ENCODE results near the gene SYTL2.
"Not testable (repeated sequence)": the region's sequence is repeated elsewhere in the genome, so short reads cannot be mapped to it uniquely, and the experiment has no call there.

SYTL2 gene

DNA sequence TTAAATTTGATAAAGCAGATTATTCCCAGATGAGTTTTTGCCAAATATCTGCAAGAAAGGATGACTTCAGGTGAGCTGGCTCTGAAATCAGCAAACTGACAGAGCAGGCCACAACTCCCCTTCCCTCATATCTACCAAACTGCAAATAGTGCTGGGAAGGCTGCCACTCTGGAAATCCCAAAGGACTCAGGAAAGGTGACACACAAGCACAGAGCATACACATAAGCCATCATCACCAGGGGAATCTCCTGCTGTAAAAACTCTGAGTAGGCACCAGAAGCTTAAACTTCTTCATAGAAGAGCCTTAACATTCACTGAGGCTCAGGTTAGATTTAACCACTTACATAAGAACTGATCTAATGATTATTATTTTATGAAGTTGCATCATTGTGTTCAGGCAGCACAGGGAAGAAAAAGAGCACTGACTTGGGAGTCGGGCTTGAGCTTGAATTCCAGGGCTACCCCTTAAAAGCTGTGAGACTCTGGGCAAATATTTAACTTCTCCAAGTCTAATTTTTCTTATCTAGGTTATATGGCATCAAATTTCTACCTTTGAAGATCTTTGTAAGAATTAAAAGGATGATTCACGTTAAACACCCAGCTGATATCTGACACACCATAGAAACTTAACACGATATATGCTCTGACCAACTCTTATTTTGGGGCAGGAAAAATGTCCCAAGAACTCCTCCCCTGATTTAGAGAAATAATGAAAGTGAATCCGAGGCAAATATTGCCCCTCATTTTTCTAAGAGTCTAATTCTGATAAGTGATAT, 15.0 kb downstream of the SYTL2 start:
- no peak for DNase-seq (ENCODE audit: low spot score)

- DNase-seq (ENCODE audit: low spot score): no peak
Measured at GRCh38 chr11:85791409-85791990, 19.4 kb downstream of the SYTL2 start.

DNA sequence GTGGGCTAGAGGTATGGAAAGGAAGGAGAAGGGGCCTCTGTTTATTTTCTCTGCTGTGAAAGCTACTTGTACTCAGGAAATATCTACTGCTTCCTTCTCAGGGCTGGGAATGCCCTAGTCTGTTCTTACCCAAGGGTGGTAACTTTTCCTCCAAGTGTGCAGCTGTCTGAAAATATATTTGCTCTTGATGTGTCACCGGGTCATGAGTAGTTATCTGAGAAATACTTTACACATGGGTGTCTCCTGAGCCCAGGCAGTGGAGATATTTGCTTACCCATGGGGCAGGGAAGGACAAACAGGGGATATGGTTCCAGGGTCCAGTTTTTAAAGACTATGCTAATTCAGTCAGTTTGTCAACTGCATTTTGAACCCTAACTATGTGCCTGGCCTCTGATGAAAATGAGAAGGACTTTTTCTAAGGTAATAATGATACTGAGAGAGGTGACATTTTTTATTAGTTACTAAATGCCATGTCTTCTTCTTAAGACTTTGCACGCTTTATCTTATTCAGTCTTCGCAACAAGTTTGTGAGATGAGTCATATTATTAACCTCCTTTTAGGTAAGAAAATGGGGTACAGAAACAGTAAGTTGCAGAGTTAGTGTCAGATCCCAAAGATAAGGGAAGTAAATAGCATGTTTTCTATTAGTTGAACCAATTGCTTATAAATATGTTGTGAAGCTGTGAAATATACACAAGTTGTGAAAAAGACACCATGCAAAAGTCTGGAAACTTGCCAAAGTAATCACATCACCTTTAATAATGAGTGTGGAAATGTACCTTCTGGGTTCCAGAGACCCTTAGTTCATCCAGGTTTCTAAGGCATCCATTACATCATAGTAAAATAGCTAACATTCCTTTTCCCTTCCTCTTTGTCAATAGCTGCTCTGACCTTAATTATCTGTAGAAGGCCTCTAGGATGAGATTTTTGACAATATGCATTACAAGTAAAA, 22.9 kb downstream of the SYTL2 start:
- no peak for DNase-seq (ENCODE audit: low spot score)

- no peak for DNase-seq (ENCODE audit: low spot score)
Measured at GRCh38 chr11:85787168-85787567, 23.8 kb downstream of the SYTL2 start.

DNA sequence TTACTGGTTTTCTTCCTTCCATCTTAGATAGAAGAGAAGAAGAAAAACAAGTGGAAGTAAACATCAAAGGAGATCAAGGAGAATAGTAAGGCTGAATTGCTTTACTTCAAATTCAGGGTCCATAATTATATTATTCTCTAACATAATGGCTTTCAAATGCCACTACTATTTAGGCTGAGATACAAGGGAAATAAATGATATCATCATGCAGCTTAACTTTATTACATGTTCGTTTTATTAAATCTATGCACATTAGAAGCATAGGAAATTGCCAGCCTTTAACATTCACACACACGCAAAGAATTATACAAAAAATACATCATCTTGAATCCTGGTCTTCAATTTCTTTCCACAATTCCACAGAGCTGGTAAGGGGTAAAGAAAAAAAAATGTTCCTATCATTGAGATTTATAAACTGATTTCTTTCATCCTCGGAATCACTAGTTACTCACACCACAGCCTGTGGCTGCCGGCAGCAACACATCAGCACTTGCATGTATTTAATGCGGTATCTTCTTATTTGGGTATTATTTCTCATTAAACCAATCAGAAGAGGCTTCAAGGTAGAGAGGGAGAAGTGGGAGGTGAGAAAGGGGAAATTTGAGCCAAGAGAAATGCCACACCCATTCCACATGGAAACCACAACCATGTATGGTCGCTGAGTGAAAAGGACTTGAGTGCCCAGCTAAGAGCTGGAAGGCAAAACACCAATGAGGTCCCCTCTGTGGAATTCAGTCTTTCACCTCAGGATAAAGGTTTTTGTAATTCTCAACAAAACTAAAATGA, 26.3 kb downstream of the SYTL2 start:
- DNase-seq (ENCODE audit: low spot score): no peak

- no peak for DNase-seq (ENCODE audit: low spot score)
Measured at GRCh38 chr11:85783758-85784157, 27.2 kb downstream of the SYTL2 start.

DNA sequence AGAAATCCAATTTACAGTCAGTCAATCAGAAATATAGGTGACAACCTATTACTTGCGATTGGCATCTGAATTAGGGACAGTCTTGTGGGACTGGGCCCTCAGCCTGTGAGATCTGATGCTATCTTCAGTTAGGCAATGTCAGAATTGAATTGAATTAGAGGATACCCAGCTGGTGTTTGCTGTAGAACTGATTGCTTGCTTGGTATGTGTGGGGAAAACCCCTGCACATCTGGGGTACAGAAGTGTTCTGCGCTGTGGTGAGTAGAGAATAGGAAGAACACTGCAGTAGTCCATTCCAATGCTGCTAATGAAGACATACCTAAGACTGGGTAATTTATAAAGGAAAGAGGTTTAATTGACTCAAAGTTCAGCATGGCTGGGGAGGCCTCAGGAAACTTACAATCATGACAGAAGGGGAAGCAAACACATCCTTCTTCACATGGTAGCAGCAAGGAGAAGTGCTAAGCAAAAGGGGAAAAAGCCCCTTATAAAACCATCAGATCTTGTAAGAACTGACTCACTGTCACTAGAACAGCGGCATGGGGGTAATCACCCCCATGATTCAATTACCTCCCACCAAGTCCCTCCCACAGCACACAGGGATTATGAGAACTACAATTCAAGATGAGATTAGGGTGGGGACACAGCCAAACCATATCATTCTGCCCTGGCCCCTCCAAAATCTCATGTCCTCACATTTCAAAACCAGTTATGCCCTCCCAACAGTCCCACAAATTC, 30.0 kb downstream of the SYTL2 start:
- DNase-seq (ENCODE audit: low spot score): not testable (repeated sequence)

- DNase-seq (ENCODE audit: low spot score): no peak
Measured at GRCh38 chr11:85779956-85780640, 30.8 kb downstream of the SYTL2 start.

- DNase-seq (ENCODE audit: low spot score): not testable (repeated sequence)
Measured at GRCh38 chr11:85777603-85777972, 33.4 kb downstream of the SYTL2 start.

GRCh38 chr11:85776951-85777602, 33.9 kb downstream of the SYTL2 start:
- peak; percentile 19 for DNase-seq (ENCODE audit: low spot score)

- no peak for DNase-seq (ENCODE audit: low spot score)
Measured at GRCh38 chr11:85774256-85775101, 36.5 kb downstream of the SYTL2 start.

DNA sequence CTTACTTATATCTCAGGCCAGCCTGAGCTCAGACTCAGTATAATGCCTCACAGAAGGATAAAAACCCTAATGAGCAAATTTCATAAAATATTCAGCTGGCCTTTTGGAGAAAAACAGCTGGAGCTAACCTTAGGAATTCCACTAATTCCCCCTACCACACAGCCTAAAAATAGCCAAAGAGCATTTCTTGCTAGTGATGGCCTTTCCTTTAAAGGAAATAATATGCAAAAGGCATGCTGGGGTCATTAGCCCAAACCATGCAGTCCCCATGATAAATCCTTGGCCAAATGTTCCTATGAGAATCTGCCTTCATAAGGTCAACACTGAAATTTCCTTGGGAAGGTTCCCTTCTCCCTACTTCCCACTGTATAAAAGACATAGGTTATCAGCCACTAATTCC, 38.2 kb downstream of the SYTL2 start:
- no peak for DNase-seq (ENCODE audit: low spot score)

- no peak for DNase-seq (ENCODE audit: low spot score)
Measured at GRCh38 chr11:85771568-85771967, 39.4 kb downstream of the SYTL2 start.

GRCh38 chr11:85769771-85770170, 41.2 kb downstream of the SYTL2 start:
- no peak for DNase-seq (ENCODE audit: low spot score)

DNA sequence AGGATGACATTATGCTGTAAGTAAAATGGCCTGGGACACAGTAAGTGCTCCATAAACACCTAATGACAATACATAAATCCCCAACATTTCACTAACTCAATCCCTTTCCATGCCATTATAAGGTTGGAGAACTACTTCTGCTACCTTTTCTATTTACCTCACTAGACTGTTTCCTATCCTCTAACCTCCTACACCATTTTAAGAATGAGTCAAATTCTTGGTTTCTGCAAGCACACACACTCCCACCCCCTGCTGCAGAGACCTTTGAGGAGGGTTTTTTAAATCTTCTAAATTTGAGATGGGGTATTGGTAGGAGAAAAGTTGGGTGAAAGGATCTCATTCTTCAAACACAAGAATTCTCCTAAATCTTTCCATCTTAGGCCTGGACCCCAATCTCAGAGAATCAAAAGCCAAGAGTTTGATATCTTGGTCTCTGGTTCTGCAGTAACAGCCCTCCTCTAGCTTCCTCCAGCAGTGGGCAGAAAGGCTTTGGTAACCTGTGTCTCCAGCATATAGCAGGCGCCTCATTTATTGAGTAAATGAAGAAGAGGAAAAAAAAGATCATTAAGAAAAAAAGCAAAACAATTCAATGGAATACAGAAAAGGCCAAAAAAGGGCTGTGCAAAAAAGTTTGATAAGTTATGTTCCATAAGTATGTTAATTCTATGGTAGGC, 42.3 kb downstream of the SYTL2 start:
- no peak for DNase-seq (ENCODE audit: low spot score)

GRCh38 chr11:85767246-85767945, 43.5 kb downstream of the SYTL2 start:
- no peak for DNase-seq (ENCODE audit: low spot score)

DNA sequence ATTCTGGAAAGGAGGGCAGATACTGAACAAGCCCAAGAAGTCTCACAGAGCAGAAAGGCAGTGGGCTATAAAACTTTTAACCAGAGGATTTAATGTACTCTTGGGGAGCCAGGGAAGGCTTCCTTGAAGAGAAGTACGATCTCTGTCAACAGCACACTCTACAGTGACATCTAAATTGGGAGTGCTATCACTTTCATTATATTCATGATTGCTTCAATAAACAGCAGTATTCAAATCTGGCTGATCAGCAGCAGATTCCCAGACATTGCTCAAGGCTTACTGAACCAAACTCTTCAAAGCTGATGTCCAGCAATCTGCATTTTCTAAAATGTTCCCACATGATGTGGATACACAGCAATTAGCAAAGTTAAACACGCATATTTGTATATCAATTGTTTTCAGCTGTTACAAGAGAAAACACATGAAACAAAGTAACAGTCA, 44.2 kb downstream of the SYTL2 start:
- DNase-seq (ENCODE audit: low spot score): no peak

GRCh38 chr11:85764796-85765195, 46.1 kb downstream of the SYTL2 start:
- no peak for DNase-seq (ENCODE audit: low spot score)
